A549 (cell line): Measurements from ENCODE around the gene IGFBP3. TPM values are rescaled to one million over a fixed set of nuclear protein-coding genes. Genes with fewer than 3 reads are reported as not detected.

Experiments
- ATAC-seq, 2 experiments: fragments of 200-7000 bp in 1 of 2; fragments of >200 bp in 1 of 2; cut with Nextera tagmentation in 1 of 2; cut with Tn5 transposase in 1 of 2; 3 replicates each; pipeline versions ENCODE4 v1.8.0 to v1.9.1; 2018 to 2020; ENCODE audit warnings: mild to moderate bottlenecking in 1 of 2, moderate library complexity in 1 of 2
- CTCF ChIA-PET: fragments of 300-600 bp; sonication (Branson Sonifier 250); formaldehyde crosslinking; extraction: SDS; loops from one replicate; lab custom pipeline; 2021; ENCODE audit warnings: antibody characterized with exemption, inconsistent platforms; lab: Yijun Ruan, JAX
- POLR2A ChIA-PET: fragments of 350-600 bp; formaldehyde crosslinking; extraction: SDS; loops from one replicate; lab custom pipeline; 2021; ENCODE audit warnings: antibody characterized with exemption, inconsistent platforms; lab: Yijun Ruan, JAX
- DNase-seq, 2 experiments: peaks; one replicate each; pipeline versions ENCODE4 v3.0.0 to v3.0.0-alpha.2; 2011 to 2016; ENCODE audit warnings: low read depth in 1 of 2, low spot score in 1 of 2
- FAIRE-seq: peaks from 2 replicates; lab custom pipeline; 2011; peaks lifted over from hg19 to GRCh38; lab: Jason Lieb, UNC
- H3K27ac ChIP-seq, 2 experiments: fragments of >200 bp; sonication (Bioruptor Twin); formaldehyde crosslinking; 3 replicates each; pipeline ENCODE4 v1.5.1; 2016 to 2017
- H3K4me1 ChIP-seq: fragments of >200 bp; sonication (Bioruptor Twin); formaldehyde crosslinking; 3 replicates; pipeline ENCODE4 v1.6.1; 2016
- H3K4me2 ChIP-seq: fragments of >200 bp; sonication (Bioruptor Twin); formaldehyde crosslinking; 3 replicates; pipeline ENCODE4 v1.6.1; 2016
- H3K4me3 ChIP-seq: fragments of >200 bp; sonication (Bioruptor Twin); formaldehyde crosslinking; 3 replicates; pipeline ENCODE4 v1.5.1; 2016
- H3K9me3 ChIP-seq: fragments of >200 bp; sonication (Bioruptor Twin); formaldehyde crosslinking; 3 replicates; pipeline ENCODE4 v1.6.1; 2016
- CBX8 ChIP-seq: fragments of 200-600 bp; sonication (generic); IDR thresholded peaks from 2 replicates; pipeline ENCODE4 v1.6.1; 2016
- CEBPB ChIP-seq, 2 experiments: fragments of >200 bp in 1 of 2; sonication (Bioruptor Twin) in 1 of 2; formaldehyde crosslinking in 1 of 2; IDR thresholded peaks; 2 replicates each; pipeline ENCODE4 v1.6.1; 2012 to 2016
- CHD2 ChIP-seq: fragments of 150-350 bp; IDR thresholded peaks from 2 replicates; pipeline ENCODE4 v1.6.1; 2014; ENCODE audit warnings: low read length; ENCODE audit not compliant: partially characterized antibody
- EHF ChIP-seq: fragments of 250-450 bp; sonication (Bioruptor Pico); IDR thresholded peaks from 2 replicates; pipeline ENCODE4 v1.5.0; 2020; ENCODE audit warnings: mild to moderate bottlenecking
- EHMT2 ChIP-seq: fragments of 200-600 bp; sonication (generic); IDR thresholded peaks from 2 replicates; pipeline ENCODE4 v1.6.1; 2016; ENCODE audit warnings: antibody characterized with exemption, low read depth, mild to moderate bottlenecking, moderate library complexity
- EP300 ChIP-seq, 2 experiments: fragments of >200 bp; sonication (Bioruptor Twin); formaldehyde crosslinking; IDR thresholded peaks; 2 replicates in 1 of 2; 3 replicates in 1 of 2; pipeline ENCODE4 v1.6.1; 2016 to 2017
- FOSB ChIP-seq: fragments of 250-450 bp; sonication (Bioruptor Pico); IDR thresholded peaks from 2 replicates; pipeline ENCODE4 v1.5.0; 2020; ENCODE audit warnings: mild to moderate bottlenecking, moderate library complexity
- FOSL2 ChIP-seq, 2 experiments: fragments of 450-650 bp in 1 of 2; fragments of >200 bp in 1 of 2; sonication (Bioruptor Twin) in 1 of 2; formaldehyde crosslinking; IDR thresholded peaks; 2 replicates each; pipeline versions ENCODE4 v1.5.0 to v1.6.1; 2016 to 2020; ENCODE audit warnings: mild to moderate bottlenecking in 1 of 2, moderate library complexity in 1 of 2
- FOXS1 ChIP-seq: fragments of 250-450 bp; sonication (Bioruptor Pico); IDR thresholded peaks from 2 replicates; pipeline ENCODE4 v1.5.0; 2020; ENCODE audit warnings: mild to moderate bottlenecking, moderate library complexity
- HES2 ChIP-seq: fragments of >200 bp; sonication (Bioruptor Twin); formaldehyde crosslinking; IDR thresholded peaks from 2 replicates; pipeline ENCODE4 v1.6.1; 2016
- HOXA7 ChIP-seq: fragments of 250-450 bp; sonication (Bioruptor Pico); IDR thresholded peaks from 2 replicates; pipeline ENCODE4 v1.5.0; 2020; ENCODE audit warnings: mild to moderate bottlenecking, moderate library complexity
- JUNB ChIP-seq: fragments of >200 bp; sonication (Bioruptor Twin); formaldehyde crosslinking; IDR thresholded peaks from 2 replicates; pipeline ENCODE4 v1.6.1; 2016
- KDM1A ChIP-seq: fragments of 200-600 bp; sonication (generic); IDR thresholded peaks from 2 replicates; pipeline ENCODE4 v1.6.1; 2016; ENCODE audit warnings: low read depth, mild to moderate bottlenecking
- MAFK ChIP-seq: fragments of 450-650 bp; IDR thresholded peaks from 2 replicates; pipeline ENCODE4 v1.6.1; 2014; ENCODE audit not compliant: partially characterized antibody
- MAZ ChIP-seq: fragments of 150-350 bp; IDR thresholded peaks from 2 replicates; pipeline ENCODE4 v1.6.1; 2014; ENCODE audit warnings: antibody characterized with exemption, low read depth, low read length, borderline replicate concordance
- NFE2L2 ChIP-seq: fragments of 150-350 bp; conservative IDR thresholded peaks from 2 replicates; pipeline ENCODE4 v1.6.1; 2014; ENCODE audit warnings: low read length
- NPAS2 ChIP-seq: fragments of 250-450 bp; sonication (Bioruptor Pico); IDR thresholded peaks from 2 replicates; pipeline ENCODE4 v1.8.0; 2022; ENCODE audit warnings: mild to moderate bottlenecking, moderate library complexity, borderline replicate concordance
- NR3C1 ChIP-seq: fragments of >200 bp; sonication (Bioruptor Twin); formaldehyde crosslinking; IDR thresholded peaks from 3 replicates; pipeline ENCODE4 v1.6.1; 2017
- PHF8 ChIP-seq: fragments of 200-600 bp; sonication (generic); IDR thresholded peaks from 2 replicates; pipeline ENCODE4 v1.6.1; 2016; ENCODE audit warnings: low read depth, mild to moderate bottlenecking, antibody characterized with exemption, moderate library complexity, borderline replicate concordance
- POLR2A ChIP-seq: IDR thresholded peaks from 2 replicates; pipeline ENCODE4 v1.6.1; 2012; ENCODE audit warnings: mild to moderate bottlenecking, low read length
- RARB ChIP-seq: fragments of 250-450 bp; sonication (Bioruptor Pico); IDR thresholded peaks from 2 replicates; pipeline ENCODE4 v1.8.0; 2021; ENCODE audit warnings: mild to moderate bottlenecking, moderate library complexity
- RCOR1 ChIP-seq: fragments of 150-350 bp; IDR thresholded peaks from 2 replicates; pipeline ENCODE4 v1.6.1; 2014; ENCODE audit warnings: antibody characterized with exemption, low read length, low read depth
- RFX5 ChIP-seq: fragments of 450-650 bp; IDR thresholded peaks from 2 replicates; pipeline ENCODE4 v1.7.1; 2014; ENCODE audit warnings: antibody characterized with exemption, mild to moderate bottlenecking, moderate library complexity
- SREBF2 ChIP-seq: fragments of 450-650 bp; IDR thresholded peaks from 2 replicates; pipeline ENCODE4 v1.6.1; 2014; ENCODE audit warnings: mild to moderate bottlenecking, moderate library complexity
- TP53 ChIP-seq: fragments of 250-450 bp; sonication (Bioruptor Pico); IDR thresholded peaks from 2 replicates; pipeline ENCODE4 v1.5.0; 2021; ENCODE audit warnings: mild to moderate bottlenecking, moderate library complexity
- ZC3H11A ChIP-seq: fragments of 450-650 bp; IDR thresholded peaks from 2 replicates; pipeline ENCODE4 v1.6.1; 2014; ENCODE audit warnings: antibody characterized with exemption, mild to moderate bottlenecking
- ZFP36 ChIP-seq: fragments of 450-650 bp; IDR thresholded peaks from 2 replicates; pipeline ENCODE4 v1.6.1; 2014; ENCODE audit warnings: borderline replicate concordance; ENCODE audit not compliant: partially characterized antibody
- WGBS: methylation state at CpG from one replicate; pipeline ENCODE4 v1.1.6; 2017; ENCODE audit errors: missing lambda C conversion rate; 5-methylcytosine and 5-hydroxymethylcytosine counted together
- polyA plus RNA-seq, 4 experiments: library from polyadenylated mRNA; depleted of rRNA in 3 of 4; stranded (reverse); fragments of >200 nt; fragmentation: RNase III in 1 of 4; extraction: RNeasy Plus Mini Kit Qiagen cat#74134 plus additional on column Dnase treatment in 1 of 4; gene quantifications; 2 replicates in 3 of 4; 3 replicates in 1 of 4; pipeline ENCODE4 v1.2.3, GENCODE V29; 2011 to 2017
- TF ChIP-seq, protein P1 (sequence below): IDR thresholded peaks from 2 replicates; pipeline ENCODE4 v1.6.1; 2012
- TF ChIP-seq, protein P2 (sequence below): fragments of 450-650 bp; IDR thresholded peaks from 2 replicates; pipeline ENCODE4 v1.6.1; 2014; ENCODE audit warnings: antibody characterized with exemption

IGFBP3 gene
- polyA plus RNA-seq, 2 of the 4 experiments (the other 2 are of a cell fraction), result 153 to 291 TPM

GRCh38 chr7:45968856-45969541, 47.9 kb upstream of the IGFBP3 start:
- ATAC-seq (no peak), FAIRE-seq (no peak), DNase-seq (no peak)
- Histone ChIP-seq H3K4me1 (peaks cover 8% of the 10 kb centered on the region), H3K4me3 (no peak overlapping the region), H3K4me2 (no peak overlapping the region), H3K9me3 (no peaks in the 10 kb centered on the region), H3K27ac (peak overlapping the region in 1 of 2 experiments; percentile 98; a peak in 2 of 6 replicates)
- POLR2A ChIA-PET, result no interaction called here
- 91% methylated on average over 10 of the region's 10 CpGs for WGBS
- no peak for TF ChIP-seq RFX5
- TF ChIP-seq EHMT2, result no peak
- TF ChIP-seq FOSB (CRISPR knock-in tag), result no peak
- TF ChIP-seq, protein P1, sequence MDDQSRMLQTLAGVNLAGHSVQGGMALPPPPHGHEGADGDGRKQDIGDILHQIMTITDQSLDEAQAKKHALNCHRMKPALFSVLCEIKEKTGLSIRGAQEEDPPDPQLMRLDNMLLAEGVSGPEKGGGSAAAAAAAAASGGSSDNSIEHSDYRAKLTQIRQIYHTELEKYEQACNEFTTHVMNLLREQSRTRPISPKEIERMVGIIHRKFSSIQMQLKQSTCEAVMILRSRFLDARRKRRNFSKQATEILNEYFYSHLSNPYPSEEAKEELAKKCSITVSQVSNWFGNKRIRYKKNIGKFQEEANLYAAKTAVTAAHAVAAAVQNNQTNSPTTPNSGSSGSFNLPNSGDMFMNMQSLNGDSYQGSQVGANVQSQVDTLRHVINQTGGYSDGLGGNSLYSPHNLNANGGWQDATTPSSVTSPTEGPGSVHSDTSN, result no peak
- TF ChIP-seq TP53, result no peak
- no peak for TF ChIP-seq RARB
- TF ChIP-seq CHD2, result no peak
- no peak for TF ChIP-seq PHF8
- TF ChIP-seq MAFK, result no peak
- no peak for TF ChIP-seq KDM1A
- no peak for TF ChIP-seq NFE2L2
- no peak for TF ChIP-seq SREBF2
- CTCF ChIA-PET, result interaction anchor here (0.9 to 5.7 kb wide), 2 partner anchors 39 to 46 kb away, joined by 3 to 35 read pairs; partner anchors contain the start of gene IGFBP3

DNA sequence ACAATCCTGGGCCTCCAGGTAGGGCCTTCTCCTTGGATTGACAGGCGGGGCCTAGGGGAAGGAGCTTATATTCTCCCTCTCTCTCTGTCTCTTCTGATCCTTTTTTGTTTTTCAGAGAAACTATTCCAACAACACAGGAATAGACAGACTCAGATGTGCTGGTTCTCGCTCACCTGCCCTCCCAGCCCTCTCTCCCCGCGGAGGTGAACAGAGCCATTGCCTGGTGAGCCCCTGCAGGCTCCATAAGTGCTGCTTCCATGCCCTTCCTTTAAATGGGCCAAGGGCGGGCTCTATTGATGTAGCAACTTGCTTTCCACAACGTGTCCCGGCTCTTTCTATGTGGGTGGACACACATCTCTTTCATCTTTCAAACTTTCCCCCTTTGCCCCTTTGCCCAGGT, 47.2 kb upstream of the IGFBP3 start:
- no peak for TF ChIP-seq POLR2A
- TF ChIP-seq FOXS1 (CRISPR knock-in tag), result no peak
- no peak for TF ChIP-seq HOXA7
- ATAC-seq, result no peak
- no peak for DNase-seq
- Histone ChIP-seq H3K27ac (peak overlapping the region in 1 of 2 experiments; percentile 60; a peak in 2 of 6 replicates), H3K9me3 (no peaks in the 10 kb centered on the region), H3K4me1 (peaks cover 1% of the 10 kb centered on the region; the same call in 1 of the 3 replicates), H3K4me3 (no peak overlapping the region), H3K4me2 (no peak overlapping the region)
- no peak for FAIRE-seq
- ChIA-PET CTCF (interaction anchor here (0.8 to 5.7 kb wide), 3 partner anchors 40 to 130 kb away, joined by 3 to 35 read pairs (median 4); partner anchors contain the start of gene IGFBP3), POLR2A (no interaction called here)
- 89% methylated on average over 7 of the region's 7 CpGs for WGBS

GRCh38 chr7:45967591-45968157, 46.6 kb upstream of the IGFBP3 start:
- FAIRE-seq (no peak), DNase-seq (no peak), ATAC-seq (no peak)
- Histone ChIP-seq H3K27ac (peak overlapping the region in 1 of 2 experiments; percentile 60; a peak in 3 of 6 replicates), H3K4me1 (no peaks in the 10 kb centered on the region), H3K9me3 (no peaks in the 10 kb centered on the region), H3K4me2 (no peak overlapping the region), H3K4me3 (no peak overlapping the region)
- CTCF ChIA-PET, result interaction anchor here (0.8 to 5.7 kb wide), 5 partner anchors 10 to 131 kb away, joined by 3 to 35 read pairs (median 4); partner anchors contain the start of gene IGFBP3
- TF ChIP-seq MAZ, result no peak
- no peak for TF ChIP-seq MAFK
- WGBS, result 92% methylated on average over 5 of the region's 5 CpGs
- POLR2A ChIA-PET, result no interaction called here

GRCh38 chr7:45962861-45963260, 41.8 kb upstream of the IGFBP3 start:
- FAIRE-seq (no peak), DNase-seq (no peak)
- WGBS, result 88% methylated on average over 6 of the region's 6 CpGs
- no peak for TF ChIP-seq TP53
- no peak for TF ChIP-seq POLR2A
- no peak for TF ChIP-seq NR3C1
- TF ChIP-seq, protein P2, sequence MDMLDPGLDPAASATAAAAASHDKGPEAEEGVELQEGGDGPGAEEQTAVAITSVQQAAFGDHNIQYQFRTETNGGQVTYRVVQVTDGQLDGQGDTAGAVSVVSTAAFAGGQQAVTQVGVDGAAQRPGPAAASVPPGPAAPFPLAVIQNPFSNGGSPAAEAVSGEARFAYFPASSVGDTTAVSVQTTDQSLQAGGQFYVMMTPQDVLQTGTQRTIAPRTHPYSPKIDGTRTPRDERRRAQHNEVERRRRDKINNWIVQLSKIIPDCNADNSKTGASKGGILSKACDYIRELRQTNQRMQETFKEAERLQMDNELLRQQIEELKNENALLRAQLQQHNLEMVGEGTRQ, result no peak
- TF ChIP-seq, protein P1, result no peak
- no peak for TF ChIP-seq CBX8
- TF ChIP-seq JUNB, result no peak
- TF ChIP-seq RCOR1, result no peak
- no peak for TF ChIP-seq ZFP36
- no peak for TF ChIP-seq FOSL2 (IDR thresholded peaks at IDR 0.05)
- TF ChIP-seq FOSL2 (CRISPR knock-in tag; IDR thresholded peaks at IDR 0.05), result no peak
- TF ChIP-seq EHF (CRISPR knock-in tag), result no peak
- TF ChIP-seq EP300 (IDR thresholded peaks at IDR 0.05), result no peak
- no peak for TF ChIP-seq ZC3H11A
- TF ChIP-seq CEBPB (IDR thresholded peaks at IDR 0.05), result no peak
- no peak for TF ChIP-seq NPAS2 (CRISPR knock-in tag)
- TF ChIP-seq HES2, result no peak
- no peak for TF ChIP-seq KDM1A
- TF ChIP-seq, all 56 proteins: peak for 0
- no peak for ATAC-seq
- H3K4me3 ChIP-seq, result no peak overlapping the region
- H3K9me3 ChIP-seq, result no peaks in the 10 kb centered on the region
- CTCF ChIA-PET, result interaction anchor here (2.5 kb wide), 1 partner anchor 40 kb away, joined by 10 read pairs; no protein-coding TSS in a partner anchor
- H3K27ac ChIP-seq, result peak overlapping the region in 1 of 2 experiments; percentile 34; a peak in 1 of 6 replicates
- POLR2A ChIA-PET, result no interaction called here
- H3K4me1 ChIP-seq, result no peaks in the 10 kb centered on the region
- H3K4me2 ChIP-seq, result no peak overlapping the region
